Measurements from ENCODE around the gene SDR39U1.

The SDR39U1 gene

DNA sequence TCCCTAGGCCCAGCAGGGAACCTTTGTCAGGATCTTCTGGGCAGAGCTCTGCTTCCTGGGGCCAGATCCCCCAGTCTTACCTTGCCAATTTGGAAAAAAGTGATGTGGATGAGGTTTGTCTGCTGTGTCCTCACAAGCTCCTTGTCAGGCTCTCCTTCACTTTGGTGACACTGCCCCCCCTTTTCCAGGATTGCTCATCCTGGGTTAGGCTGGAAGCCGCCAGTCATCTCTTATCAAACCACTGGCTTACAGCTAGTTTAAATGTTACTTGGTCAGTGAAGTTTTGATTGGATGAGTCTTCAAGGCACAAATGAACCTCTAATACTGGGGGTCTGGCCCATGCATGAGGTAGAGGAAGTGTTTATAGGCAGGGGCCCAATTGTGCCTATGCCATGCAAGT lies 28.5 kb downstream of the SDR39U1 start:
- in situ Hi-C loops (cut with HindIII; ENCODE audit: low sequenced_read_pairs): no loop called here

DNA sequence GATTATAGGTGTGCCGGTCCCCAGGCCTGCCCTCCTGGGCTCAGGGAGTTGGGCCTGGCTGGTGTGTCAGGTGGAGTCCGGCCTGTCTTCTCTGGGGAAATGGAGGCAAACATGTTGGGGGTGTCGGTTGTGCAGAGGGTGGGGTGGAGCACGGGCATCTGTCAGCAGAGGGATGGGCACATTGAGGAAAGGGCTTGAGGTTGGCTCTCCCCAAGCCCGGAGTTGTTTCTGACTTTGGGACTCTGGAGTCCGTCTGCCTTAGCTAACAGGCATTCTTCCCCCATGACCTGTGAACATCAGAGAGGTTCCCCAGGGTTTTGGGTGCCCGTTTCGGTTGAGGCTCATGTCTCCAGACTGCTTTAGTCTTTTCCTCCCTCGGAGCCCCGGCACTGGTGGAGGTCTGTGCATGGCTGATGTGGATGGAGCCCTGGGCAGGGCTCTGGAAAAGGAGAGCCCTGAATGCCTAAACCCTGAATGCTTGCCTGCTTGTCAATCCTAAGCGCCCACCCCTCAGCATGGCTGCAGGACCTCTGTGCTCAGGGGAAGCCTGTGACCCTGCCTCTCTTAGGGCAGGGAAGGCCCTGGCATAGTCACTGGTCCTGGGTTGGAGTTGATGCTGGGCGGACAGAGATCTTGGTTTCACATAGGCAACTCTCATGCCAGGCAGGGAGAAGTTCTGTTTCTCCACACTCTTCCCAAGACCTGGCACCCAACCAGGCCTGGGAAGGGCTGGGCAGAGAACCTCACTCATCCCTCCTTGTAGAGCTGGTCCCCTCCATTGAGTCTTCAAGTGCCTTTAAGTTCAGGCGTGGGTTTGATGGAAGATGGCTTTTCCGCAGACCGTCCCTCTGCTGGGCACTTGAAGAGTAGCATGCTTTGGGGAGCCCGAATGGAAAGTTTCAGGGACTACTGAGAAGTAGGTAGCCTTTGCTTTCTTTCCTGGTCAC lies 30.9 kb downstream of the SDR39U1 start:
- in situ Hi-C loops (cut with HindIII; ENCODE audit: low sequenced_read_pairs): no loop called here

DNA sequence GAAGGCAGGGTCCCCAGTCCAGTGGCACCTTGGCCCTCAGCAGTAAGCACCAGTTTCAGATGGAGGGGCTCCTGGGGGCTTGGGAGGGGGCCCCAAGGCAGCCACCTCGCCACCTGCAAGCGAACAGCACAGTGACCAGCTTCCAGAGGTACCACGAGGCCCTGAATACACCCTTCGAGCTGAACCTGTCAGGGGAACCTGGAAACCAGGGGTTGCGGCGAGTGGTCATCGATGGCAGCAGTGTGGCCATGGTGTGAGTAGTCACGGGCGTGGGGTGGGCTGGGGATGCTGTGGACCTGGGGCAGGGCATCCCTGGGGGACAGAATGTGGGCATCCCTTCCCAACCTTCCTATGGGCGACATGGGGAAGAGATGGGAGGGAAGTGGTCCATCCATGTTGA lies 32.6 kb downstream of the SDR39U1 start:
- in situ Hi-C loops (cut with HindIII; ENCODE audit: low sequenced_read_pairs): no loop called here

DNA sequence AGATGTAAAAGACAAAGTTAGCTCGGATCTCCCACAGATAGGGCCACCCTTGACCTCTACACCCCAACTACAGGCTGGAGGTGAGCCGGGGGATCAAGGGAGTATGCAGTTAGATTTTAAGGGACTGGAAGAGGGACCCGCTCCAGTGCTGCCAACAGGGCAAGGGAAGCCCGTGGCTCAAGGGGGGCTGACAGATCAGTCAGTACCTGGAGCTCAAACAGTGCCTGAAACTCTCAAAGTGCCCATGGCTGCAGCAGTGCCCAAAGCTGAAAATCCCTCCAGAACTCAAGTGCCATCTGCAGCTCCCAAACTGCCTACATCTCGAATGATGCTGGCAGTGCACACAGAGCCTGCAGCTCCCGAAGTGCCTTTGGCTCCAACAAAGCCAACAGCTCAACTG lies 33.4 kb downstream of the SDR39U1 start:
- in situ Hi-C loops (cut with HindIII; ENCODE audit: low sequenced_read_pairs): no loop called here

DNA sequence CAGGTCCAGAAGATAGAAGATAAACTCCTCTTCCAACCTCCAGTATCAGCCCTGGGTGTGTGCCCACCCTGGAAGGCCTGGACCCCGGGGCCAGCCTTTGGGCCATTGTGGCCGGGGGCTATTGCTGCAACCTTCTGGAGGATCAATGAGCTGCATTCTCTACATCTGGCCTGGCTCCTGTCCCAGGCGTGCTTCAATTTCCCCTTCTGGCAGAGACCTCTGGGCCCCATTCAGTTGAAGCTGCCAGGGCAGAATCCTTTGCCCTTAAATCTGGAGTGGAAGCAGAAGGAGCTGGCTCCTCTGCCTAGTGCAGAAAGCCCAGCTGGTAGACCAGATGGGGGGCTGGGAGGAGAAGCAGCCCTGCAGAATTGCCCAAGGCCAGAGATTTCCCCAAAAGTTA lies 33.8 kb downstream of the SDR39U1 start:
- in situ Hi-C loops (cut with HindIII; ENCODE audit: low sequenced_read_pairs): no loop called here

DNA sequence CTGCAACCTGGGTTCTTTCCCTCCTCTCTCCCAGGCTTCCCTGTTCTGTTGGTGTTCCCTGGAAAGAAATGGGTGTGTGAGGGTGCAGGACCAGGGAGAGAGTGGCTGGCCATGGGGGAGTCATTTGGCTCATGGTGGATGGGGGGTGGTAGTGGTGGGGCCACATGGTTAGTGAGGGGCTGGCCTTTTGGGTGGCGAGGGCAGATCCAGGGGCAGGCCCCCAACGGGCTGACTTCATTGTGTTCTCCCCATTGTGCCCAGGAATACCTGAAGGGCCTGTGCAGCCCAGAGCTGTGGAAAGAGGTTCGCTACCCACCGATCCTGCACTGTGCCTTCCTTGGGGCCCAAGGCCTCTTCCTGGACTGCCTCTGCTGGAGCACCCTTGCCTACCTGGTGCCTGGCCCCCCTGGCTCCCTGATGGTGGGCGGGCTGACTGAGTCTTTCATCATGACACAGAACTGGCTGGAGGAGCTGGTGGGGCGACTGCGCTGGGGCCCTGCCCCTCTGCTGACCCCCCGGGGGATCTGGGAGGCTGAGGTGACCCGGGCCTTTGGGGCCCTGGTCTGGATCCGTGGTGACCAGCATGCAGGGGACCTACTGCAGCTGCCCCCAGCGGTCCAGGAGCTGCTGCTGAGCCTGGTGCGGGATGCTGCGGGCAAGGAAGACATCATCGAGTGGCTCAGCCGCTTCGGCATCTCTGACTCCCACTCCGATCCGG lies 34.8 kb downstream of the SDR39U1 start:
- in situ Hi-C loops (cut with HindIII; ENCODE audit: low sequenced_read_pairs): no loop called here

DNA sequence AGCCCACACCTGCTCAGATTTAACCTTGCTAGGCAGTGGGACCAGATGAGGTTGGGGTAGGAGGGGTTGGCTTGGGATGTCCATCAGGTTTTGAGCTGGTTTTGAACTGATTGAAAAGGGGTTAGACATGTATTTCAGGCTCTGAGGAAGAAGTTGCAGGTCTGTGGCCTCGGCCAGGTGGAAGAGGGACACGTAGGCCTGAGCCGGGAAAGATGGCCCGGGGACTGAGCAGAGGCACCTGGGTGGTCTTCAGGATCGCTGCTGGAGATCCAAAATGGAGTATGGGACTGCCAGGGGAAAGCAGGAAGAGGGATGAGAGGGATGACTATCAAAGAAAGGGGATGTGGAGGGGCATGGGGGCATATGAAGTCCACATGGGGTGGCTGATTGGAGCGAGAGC lies 36.2 kb downstream of the SDR39U1 start:
- in situ Hi-C loops (cut with HindIII; ENCODE audit: low sequenced_read_pairs): no loop called here

DNA sequence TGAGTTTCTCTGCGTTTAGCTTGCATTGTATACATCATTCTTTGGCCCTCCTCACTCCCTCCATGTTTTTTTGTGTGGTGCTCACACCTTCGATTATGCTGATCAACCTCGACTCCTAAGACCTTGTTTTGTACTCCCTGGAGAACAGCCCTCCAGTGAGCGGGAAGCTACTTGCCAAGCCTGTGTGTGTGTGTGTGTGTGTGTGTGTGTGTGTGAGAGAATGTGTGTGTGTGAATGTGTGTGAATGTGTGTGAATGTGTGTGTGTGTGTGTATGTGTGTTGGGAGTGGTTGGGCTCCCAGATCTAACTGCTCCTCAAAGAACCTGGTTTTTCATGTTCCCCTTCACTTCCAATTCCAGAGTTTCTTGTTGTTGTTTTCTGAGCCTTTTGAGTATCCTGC lies 37.8 kb downstream of the SDR39U1 start:
- in situ Hi-C loops (cut with HindIII; ENCODE audit: low sequenced_read_pairs): no loop called here

DNA sequence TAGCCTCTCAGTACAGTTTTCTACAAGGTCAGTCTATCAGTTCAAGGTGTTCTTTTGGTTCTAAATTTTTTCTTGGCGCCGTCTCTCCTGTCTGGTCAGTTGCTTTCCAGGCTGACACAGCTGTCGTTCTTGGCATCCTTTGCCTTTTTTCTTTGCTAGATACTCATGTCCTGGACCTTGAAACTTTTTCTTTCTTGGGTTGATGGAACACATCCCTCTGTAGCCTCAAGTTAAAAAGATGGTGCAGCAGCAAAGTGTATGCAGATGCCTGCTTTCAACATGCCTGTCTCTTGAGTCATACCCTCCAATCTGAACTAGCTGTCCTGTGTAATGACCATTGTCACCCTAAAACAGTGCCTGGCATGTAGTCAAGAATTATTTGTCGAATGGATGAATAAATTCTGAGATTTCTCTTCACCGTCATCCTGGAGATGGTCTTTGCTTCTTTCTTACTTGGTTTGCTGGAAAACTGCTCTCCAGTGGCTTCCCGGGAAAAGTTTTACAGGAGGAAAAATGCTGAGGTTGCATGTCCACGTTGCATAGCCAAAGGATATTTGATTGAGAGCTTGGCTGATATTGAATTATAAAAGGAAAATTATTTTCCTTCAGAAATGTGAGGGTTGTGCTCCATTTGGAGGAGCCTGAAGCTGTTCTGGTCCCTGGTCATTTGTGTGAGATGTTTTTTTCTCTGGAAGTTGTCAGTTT lies 39.1 kb downstream of the SDR39U1 start:
- in situ Hi-C loops (cut with HindIII; ENCODE audit: low sequenced_read_pairs): no loop called here

DNA sequence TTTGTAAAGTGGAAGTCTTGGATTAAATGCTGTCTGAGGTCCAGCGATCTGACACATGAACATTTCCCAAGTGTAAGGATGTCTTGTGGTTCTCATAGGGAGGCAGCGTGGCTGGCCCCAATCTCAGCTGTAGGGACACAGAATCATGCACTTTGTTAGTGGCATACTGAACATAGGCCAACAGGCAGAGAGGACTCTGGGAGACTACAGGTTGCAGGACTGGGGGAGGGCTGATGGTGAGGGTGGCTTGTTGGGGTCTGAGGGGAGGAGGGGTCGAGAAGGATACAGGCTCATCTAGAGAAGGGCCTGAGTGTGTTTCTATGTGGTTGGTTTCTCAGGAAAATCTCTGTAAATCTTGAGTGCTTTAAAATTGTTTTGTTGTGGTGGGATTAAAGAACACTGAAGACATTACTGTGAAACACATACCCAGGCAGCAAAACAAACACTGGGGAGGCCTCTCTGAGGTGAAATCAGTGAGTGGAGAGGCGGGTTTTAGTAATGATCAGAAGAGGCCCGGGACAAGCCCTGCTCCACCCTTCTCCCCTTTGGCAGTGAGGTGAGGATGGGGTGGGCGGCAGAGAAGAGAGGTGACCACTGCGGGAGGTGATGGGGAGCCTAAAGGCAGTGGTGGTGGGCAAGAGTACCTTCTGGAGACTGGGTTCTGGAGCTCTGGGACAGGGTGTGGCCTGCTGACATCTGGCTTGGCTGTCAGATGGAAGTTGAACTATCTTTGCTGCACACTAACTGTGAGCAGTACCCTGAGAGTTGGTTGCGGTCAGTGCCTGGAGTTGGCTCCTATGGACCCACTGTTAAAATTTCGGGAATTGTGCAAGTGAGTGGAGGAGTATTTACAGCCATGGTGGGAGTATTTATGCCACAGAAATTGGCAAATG lies 40.5 kb downstream of the SDR39U1 start:
- in situ Hi-C loops (cut with HindIII; ENCODE audit: low sequenced_read_pairs): no loop called here

DNA sequence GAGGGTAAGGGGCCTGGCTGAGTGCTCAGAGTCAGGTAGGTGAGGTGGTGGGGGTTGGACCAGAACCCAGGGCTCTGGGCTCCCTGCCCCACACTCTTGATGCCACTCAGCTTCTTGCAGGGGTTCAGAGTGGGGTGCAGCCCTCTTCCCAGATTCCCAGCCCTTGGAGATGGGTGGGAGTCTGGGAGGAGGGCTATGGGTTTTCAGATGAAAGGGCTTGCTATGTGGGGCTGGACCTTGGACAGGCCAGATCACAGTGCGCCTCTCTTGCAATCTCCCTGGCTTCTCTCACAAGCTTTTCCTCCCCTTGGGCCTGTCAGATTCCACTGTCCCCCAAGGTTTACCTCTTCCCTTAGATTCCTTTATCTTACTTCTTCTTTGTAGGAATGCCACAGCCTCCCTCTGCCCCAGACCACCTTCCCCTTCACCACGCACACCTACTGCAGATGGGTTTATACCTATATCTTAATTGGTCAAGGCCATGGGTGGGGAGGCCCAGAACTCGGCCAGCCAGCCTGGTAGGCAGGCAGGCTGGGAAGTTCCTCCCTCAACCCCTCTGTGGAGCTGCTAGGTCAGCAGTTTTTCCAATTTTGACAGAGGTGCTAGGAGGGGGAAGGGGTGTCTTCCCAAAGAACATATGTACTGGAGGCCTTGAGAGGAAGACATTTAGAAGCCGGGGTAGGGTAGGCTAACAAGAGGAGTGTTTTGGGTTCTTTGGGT lies 42.4 kb downstream of the SDR39U1 start:
- in situ Hi-C loops (cut with HindIII; ENCODE audit: low sequenced_read_pairs): no loop called here

DNA sequence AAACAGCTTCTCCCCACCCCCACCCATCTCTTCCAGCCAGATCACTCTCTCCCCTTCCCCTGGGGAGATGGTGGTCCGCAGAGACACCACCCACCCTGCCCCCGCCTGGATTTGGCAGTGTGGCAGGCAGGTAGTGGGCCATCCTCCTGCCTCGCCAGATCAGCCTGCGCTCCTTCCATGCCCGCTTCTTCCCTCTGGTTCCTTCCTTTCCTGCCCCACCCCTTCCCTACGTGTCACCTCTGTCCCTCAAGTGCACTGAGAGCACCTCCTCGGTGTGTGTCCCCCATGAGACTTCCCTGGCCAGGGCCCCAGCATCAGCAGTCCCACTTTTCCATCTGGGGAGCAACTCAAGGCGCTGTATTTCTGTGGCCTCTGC lies 43.1 kb downstream of the SDR39U1 start:
- in situ Hi-C loops (cut with HindIII; ENCODE audit: low sequenced_read_pairs): no loop called here

DNA sequence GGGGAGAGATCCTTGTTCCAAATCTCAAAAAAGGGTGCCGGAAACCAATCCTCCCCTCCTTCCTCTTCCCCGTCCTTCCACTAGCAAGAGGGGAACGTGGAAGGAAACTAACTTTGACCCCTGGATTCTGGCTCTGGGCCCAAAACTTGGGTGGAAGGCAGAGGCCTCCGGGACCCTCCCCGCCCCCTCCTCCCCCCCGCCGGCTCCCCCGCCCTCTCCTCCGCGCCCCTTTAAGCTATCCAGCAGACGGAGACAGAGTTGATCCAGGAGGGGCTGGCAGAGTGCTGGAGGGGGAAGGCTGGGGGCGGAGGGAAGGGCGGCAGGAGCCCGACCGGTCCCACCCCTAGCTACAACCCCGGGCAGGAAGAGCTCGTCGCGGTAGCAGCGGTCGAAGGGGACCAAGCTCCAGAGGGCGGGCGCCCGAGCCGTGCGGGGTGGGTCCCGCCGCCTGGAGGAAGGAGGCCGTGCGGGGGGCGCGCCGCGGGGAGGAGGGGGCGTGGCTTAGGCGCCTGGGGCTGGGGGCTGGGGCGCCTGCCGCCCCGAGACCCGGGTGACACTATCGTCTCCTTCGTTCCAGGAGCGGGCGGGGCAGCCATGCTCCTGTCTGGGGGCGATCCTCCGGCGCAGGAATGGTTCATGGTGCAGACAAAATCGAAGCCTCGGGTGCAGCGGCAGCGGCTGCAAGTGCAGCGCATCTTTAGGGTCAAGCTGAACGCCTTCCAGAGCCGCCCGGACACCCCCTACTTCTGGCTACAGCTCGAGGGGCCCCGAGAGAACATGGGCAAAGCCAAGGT lies 43.7 kb downstream of the SDR39U1 start, which contains the start of gene NYNRIN:
Gene NYNRIN, plus strand, starts transcription at position 351 of the 794 bp plus-strand sequence. Its CDS starts 244 bp downstream, at position 595.
- in situ Hi-C loops (cut with HindIII; ENCODE audit: low sequenced_read_pairs): no loop called here

DNA sequence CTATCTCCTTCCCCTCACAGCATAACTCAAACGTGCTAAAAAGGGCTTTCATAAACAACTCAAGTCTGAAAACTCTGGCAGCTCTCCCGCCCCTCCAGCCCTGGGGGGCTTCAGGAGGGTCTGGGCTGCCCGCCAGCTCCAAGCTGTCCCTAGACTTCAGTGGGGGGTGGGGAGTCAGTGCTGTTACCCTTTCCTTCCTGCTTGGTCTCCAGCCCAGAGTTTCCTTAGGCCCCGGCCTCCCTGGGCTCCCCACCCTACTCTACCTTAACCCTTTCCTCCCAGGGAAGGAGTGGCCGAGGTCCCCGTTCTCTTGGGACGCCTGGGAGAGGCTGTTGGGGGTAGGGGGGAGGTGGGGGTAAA lies 44.3 kb downstream of the SDR39U1 start:
- in situ Hi-C loops (cut with HindIII; ENCODE audit: low sequenced_read_pairs): no loop called here

DNA sequence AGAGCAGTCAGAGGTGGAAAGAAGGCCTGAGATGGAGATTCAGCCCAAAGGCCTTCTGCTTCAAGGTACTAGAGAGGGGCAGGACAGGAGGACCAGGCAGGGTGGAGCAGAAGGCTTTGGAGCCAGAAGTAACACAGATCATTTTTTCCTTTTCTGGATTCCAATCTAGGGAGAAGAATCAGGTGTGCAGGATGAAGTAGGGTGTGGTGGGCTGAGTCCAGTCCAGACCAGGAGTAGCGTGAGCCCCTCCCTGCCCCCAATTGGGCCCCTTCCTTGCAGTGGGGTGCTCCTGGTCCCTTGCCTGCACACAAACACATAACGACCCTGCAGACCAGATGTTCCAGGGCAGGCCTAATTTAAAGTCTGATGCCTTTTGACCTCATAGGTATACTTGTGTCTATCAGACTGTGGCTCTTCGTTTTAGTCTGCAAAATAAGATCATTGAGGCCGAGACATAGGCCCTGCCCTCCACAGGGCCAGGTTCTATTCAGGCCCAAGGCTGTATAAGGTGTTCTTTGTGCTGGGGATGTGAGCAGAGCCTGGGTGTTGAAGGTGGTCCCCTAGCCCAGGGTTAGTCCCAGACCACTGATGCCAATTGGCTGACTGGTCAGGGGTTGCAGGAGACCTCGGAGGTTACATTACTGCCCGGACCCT lies 44.8 kb downstream of the SDR39U1 start:
- in situ Hi-C loops (cut with HindIII; ENCODE audit: low sequenced_read_pairs): no loop called here

DNA sequence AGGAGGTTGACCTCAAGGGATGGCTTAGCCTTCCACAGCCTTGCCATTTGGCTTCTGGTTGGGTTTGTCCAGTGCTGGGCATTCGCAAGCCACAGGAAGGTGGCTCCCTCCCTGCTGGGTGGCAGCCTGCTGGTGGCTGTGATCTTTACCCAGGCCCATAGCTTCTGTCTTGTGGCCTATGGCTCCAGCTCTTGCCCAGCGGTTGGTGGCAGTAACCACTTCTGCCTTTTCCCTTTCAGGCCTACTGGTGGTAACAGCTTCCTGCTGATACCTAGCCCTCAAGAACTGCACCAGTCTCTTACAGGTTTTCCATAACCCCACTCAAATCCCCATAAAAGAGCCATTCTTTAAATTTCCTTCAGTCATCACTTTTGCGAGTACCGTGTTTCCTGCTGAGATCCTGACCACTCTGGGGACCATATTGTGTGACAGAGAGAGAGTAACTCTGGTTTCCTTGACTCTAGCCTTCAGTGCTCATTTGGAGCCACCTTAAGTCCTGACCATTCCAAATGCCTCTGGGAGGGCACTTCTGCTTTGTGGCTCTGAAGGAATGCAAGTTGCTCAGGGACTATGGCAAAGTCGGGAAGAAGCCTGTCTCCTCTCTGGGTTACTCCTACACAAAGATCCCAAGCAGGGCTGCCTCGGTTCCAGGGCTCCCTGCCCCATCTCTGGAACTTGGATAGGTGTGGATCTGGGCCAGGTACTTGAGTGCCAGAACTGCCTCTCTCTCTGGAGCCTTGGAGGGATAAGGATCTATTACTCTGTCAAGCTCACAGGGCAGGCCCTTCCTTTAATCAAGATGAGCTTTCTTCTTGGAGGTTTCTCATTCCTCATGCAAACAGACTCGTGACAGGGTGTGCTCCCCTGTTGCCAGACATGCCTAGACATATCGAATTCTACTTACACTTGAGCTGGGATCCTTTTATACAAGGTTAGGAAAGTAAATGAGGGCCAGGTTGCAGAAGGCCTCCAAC lies 46.7 kb downstream of the SDR39U1 start:
- in situ Hi-C loops (cut with HindIII; ENCODE audit: low sequenced_read_pairs): no loop called here

DNA sequence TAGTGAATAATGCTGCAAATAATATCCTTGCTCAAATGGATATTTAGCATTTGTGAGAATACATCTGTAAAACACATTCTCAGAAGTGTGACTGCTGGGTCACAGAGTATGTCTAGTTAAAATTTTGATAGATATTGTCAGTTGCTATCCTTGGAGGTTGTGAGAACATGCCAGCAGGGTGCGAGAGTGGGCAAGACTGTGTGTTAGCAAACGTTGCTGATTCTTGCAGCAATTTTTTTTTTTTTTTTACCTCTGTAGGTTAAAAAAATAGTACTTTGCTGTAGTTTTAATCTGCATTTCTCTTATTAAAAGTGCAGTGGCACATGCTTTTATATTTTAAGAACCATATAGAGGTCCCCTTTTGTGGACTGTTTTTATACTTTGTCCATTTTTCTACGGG lies 48.3 kb downstream of the SDR39U1 start:
- in situ Hi-C loops (cut with HindIII; ENCODE audit: low sequenced_read_pairs): no loop called here

Measured in DLD1 (cell line).